Measurements from ENCODE around the gene NUCB2.

DNA sequence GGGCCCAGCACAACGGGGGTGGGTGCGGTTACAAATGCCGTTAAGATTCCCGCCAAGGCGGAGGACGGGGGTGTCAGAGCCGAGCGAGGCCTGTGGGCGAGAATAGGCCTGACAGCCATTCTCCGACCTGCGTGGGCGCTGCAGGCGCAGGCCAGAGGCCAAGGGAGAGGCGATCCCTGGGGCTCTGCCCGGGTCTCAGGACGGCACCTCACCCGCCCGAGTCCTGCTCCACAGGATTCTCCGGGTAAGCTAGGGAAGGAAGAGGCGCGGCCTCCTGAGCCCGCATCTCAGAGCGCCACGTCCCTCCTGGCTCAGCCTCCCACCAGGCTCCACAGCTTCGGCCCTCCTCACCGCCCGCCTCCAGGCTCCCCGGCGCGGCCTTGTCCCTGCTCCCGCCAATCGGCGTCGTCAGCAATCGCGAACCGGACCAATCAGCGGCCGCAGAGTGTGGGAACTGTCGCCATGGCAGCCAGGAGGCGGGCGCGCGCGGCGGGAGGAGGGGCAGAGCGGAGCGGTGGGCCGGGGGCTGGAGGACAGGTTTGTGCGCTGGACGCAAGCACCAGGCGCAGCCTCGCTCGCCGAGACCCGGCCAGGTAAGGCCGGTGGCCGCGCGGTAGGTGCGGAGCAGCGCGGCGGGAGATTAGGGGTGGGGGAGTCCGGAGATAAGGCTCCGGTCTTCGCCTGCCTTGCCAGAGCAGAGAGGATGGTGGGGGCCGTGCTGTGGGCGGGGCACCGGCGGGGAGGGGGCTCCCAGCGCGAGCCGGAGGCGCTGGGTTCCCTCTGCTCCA is at the start of gene NUCB2:
- no peak for TF ChIP-seq EZH2 (IDR thresholded peaks at IDR 0.05; ENCODE audit: borderline replicate concordance, low read length)
- TF ChIP-seq, protein P1, sequence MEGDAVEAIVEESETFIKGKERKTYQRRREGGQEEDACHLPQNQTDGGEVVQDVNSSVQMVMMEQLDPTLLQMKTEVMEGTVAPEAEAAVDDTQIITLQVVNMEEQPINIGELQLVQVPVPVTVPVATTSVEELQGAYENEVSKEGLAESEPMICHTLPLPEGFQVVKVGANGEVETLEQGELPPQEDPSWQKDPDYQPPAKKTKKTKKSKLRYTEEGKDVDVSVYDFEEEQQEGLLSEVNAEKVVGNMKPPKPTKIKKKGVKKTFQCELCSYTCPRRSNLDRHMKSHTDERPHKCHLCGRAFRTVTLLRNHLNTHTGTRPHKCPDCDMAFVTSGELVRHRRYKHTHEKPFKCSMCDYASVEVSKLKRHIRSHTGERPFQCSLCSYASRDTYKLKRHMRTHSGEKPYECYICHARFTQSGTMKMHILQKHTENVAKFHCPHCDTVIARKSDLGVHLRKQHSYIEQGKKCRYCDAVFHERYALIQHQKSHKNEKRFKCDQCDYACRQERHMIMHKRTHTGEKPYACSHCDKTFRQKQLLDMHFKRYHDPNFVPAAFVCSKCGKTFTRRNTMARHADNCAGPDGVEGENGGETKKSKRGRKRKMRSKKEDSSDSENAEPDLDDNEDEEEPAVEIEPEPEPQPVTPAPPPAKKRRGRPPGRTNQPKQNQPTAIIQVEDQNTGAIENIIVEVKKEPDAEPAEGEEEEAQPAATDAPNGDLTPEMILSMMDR (conservative IDR thresholded peaks at IDR 0.05 in 1 of 2, IDR thresholded peaks at IDR 0.05 in 1 of 2; ENCODE audit: extremely low read depth in 1 of 2, insufficient read depth in 1 of 2, low read depth in 1 of 2, low read length in 2 of 2) = no peak

Measured in mammary epithelial cell (primary cell).